ENCODE measurements around the gene MSI2. TPM values are rescaled to one million over a fixed set of nuclear protein-coding genes. Genes with fewer than 3 reads are reported as not detected.

MSI2 gene
- total and polyA plus RNA-seq, 2 experiments from 2014 or later = 18.9 to 41.8 TPM

DNA sequence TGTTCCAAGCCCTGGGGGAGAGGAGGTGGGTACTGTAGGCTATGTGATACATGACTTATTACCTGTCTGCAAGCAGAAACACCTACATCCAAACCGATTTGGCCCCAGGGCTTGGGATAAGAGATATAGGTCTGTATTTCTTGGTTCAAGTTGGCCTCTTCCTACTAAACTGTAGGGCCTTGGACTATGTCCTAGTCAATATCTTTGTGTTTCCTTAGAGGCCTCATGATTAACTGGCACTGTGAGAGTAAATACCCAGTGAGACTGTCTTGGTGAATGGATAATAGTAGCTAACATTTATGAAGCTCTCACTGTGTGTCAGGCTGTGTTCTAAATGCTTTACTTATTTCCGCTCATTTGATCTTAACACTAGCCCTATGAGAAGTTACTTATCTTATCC is 70.0 kb downstream of the MSI2 start:
- Histone ChIP-seq H3K36me3 (ENCODE audit: insufficient read depth) (no peaks in the 10 kb centered on the region), H3K79me2 (replicated peaks; ENCODE audit: insufficient read depth) (peaks cover 15% of the 10 kb centered on the region), H2AFZ (no peak overlapping the region), H3K4me1 (ENCODE audit: insufficient read depth) (0 out of 2 replicates have a peak, but pooled peaks cover 2% of the 10 kb centered on the region), H3K9me2 (ENCODE audit: insufficient read depth) (no peaks in the 10 kb centered on the region), H3K27me3 (ENCODE audit: insufficient read depth) (no peaks in the 10 kb centered on the region), H3F3A (replicated peaks; ENCODE audit: low read depth) (no peaks in the 10 kb centered on the region), H3K4me3 (no peak overlapping the region), H4K20me1 (replicated peaks; ENCODE audit: insufficient read depth) (peaks cover 13% of the 10 kb centered on the region), H3K4me2 (no peak overlapping the region), H3K27ac (ENCODE audit: low read depth) (no peak overlapping the region)
- no peak for DNase-seq (ENCODE audit: low spot score)
- Mint-ChIP-seq H3K4me1 (peaks cover 8% of the 10 kb centered on the region), H3K27ac (no peak overlapping the region), H3K9me3 (no peaks in the 10 kb centered on the region), H3K27me3 (ENCODE audit: insufficient read depth, low read depth, poor library complexity) (peaks cover 5% of the 10 kb centered on the region), H3K36me3 (ENCODE audit: low read depth) (no peaks in the 10 kb centered on the region; the same call in 1 of the 3 replicates), H3K4me3 (no peak overlapping the region)
- TF ChIP-seq ZNF114 (CRISPR knock-in tag; IDR thresholded peaks at IDR 0.05) (no peak), ZNF331 (CRISPR knock-in tag; IDR thresholded peaks at IDR 0.05; ENCODE audit: low read depth) (no peak), NANOG (IDR thresholded peaks at IDR 0.05; ENCODE audit: borderline replicate concordance) (no peak), JUNB (IDR thresholded peaks at IDR 0.05; ENCODE audit: unreplicated experiment) (no peak), EZH2phosphoT487 (IDR thresholded peaks at IDR 0.05; ENCODE audit: unreplicated experiment) (no peak), CREB1 (CRISPR knock-in tag; IDR thresholded peaks at IDR 0.05; ENCODE audit: low read depth) (no peak), STAT1 (IDR thresholded peaks at IDR 0.05; ENCODE audit: unreplicated experiment) (no peak), EZH2 (IDR thresholded peaks at IDR 0.05; ENCODE audit: low read depth, unreplicated experiment) (no peak), CTCF (conservative IDR thresholded peaks at IDR 0.05; ENCODE audit: low read depth in 2 of 2) (no peak), ETS1 (IDR thresholded peaks at IDR 0.05) (no peak), POLR2AphosphoS5 (IDR thresholded peaks at IDR 0.05; ENCODE audit: low read depth) (no peak), REST (IDR thresholded peaks at IDR 0.05; ENCODE audit: unreplicated experiment) (no peak)
- TF ChIP-seq, protein P1, sequence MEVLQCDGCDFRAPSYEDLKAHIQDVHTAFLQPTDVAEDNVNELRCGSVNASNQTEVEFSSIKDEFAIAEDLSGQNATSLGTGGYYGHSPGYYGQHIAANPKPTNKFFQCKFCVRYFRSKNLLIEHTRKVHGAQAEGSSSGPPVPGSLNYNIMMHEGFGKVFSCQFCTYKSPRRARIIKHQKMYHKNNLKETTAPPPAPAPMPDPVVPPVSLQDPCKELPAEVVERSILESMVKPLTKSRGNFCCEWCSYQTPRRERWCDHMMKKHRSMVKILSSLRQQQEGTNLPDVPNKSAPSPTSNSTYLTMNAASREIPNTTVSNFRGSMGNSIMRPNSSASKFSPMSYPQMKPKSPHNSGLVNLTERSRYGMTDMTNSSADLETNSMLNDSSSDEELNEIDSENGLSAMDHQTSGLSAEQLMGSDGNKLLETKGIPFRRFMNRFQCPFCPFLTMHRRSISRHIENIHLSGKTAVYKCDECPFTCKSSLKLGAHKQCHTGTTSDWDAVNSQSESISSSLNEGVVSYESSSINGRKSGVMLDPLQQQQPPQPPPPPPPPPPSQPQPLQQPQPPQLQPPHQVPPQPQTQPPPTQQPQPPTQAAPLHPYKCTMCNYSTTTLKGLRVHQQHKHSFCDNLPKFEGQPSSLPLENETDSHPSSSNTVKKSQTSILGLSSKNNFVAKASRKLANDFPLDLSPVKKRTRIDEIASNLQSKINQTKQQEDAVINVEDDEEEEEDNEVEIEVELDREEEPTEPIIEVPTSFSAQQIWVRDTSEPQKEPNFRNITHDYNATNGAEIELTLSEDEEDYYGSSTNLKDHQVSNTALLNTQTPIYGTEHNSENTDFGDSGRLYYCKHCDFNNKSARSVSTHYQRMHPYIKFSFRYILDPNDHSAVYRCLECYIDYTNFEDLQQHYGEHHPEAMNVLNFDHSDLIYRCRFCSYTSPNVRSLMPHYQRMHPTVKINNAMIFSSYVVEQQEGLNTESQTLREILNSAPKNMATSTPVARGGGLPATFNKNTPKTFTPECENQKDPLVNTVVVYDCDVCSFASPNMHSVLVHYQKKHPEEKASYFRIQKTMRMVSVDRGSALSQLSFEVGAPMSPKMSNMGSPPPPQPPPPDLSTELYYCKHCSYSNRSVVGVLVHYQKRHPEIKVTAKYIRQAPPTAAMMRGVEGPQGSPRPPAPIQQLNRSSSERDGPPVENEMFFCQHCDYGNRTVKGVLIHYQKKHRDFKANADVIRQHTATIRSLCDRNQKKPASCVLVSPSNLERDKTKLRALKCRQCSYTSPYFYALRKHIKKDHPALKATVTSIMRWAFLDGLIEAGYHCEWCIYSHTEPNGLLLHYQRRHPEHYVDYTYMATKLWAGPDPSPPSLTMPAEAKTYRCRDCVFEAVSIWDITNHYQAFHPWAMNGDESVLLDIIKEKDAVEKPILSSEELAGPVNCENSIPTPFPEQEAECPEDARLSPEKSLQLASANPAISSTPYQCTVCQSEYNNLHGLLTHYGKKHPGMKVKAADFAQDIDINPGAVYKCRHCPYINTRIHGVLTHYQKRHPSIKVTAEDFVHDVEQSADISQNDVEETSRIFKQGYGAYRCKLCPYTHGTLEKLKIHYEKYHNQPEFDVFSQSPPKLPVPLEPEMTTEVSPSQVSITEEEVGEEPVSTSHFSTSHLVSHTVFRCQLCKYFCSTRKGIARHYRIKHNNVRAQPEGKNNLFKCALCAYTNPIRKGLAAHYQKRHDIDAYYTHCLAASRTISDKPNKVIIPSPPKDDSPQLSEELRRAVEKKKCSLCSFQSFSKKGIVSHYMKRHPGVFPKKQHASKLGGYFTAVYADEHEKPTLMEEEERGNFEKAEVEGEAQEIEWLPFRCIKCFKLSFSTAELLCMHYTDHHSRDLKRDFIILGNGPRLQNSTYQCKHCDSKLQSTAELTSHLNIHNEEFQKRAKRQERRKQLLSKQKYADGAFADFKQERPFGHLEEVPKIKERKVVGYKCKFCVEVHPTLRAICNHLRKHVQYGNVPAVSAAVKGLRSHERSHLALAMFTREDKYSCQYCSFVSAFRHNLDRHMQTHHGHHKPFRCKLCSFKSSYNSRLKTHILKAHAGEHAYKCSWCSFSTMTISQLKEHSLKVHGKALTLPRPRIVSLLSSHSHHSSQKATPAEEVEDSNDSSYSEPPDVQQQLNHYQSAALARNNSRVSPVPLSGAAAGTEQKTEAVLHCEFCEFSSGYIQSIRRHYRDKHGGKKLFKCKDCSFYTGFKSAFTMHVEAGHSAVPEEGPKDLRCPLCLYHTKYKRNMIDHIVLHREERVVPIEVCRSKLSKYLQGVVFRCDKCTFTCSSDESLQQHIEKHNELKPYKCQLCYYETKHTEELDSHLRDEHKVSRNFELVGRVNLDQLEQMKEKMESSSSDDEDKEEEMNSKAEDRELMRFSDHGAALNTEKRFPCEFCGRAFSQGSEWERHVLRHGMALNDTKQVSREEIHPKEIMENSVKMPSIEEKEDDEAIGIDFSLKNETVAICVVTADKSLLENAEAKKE (CRISPR knock-in tag; IDR thresholded peaks at IDR 0.05) = no peak
- ATAC-seq = no peak

Measured in GM23338 (cell line).